Coronary artery (tissue), 2 donors: ENCODE data around the gene GPR25.

ENCODE experiments used
- DNase-seq: peaks from one replicate; pipeline ENCODE4 v3.0.0-alpha.2; 2017; ENCODE audit warnings: low spot score
- H3K27ac ChIP-seq, 2 donors: fragments of 200-600 bp; sonication (generic); one replicate each; pipeline ENCODE4 v1.5.1; 2016 to 2019
- H3K4me3 ChIP-seq: fragments of 200-600 bp; sonication (generic); 2 replicates; pipeline ENCODE4 v1.5.1; 2016; ENCODE audit warnings: mild to moderate bottlenecking, moderate library complexity
- TF ChIP-seq, protein P1 (sequence below): fragments of 200-600 bp; sonication (generic); IDR thresholded peaks from one replicate; pipeline ENCODE4 v1.5.1; 2019; ENCODE audit warnings: antibody characterized with exemption

Gene GPR25

GRCh38 chr1:200880212-200880611 lies 7.4 kb downstream of the GPR25 start:
- no peak overlapping the region for H3K4me3 ChIP-seq
- TF ChIP-seq, protein P1, sequence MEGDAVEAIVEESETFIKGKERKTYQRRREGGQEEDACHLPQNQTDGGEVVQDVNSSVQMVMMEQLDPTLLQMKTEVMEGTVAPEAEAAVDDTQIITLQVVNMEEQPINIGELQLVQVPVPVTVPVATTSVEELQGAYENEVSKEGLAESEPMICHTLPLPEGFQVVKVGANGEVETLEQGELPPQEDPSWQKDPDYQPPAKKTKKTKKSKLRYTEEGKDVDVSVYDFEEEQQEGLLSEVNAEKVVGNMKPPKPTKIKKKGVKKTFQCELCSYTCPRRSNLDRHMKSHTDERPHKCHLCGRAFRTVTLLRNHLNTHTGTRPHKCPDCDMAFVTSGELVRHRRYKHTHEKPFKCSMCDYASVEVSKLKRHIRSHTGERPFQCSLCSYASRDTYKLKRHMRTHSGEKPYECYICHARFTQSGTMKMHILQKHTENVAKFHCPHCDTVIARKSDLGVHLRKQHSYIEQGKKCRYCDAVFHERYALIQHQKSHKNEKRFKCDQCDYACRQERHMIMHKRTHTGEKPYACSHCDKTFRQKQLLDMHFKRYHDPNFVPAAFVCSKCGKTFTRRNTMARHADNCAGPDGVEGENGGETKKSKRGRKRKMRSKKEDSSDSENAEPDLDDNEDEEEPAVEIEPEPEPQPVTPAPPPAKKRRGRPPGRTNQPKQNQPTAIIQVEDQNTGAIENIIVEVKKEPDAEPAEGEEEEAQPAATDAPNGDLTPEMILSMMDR: no peak
- H3K27ac ChIP-seq: no peak overlapping the region
- DNase-seq: no peak

DNA sequence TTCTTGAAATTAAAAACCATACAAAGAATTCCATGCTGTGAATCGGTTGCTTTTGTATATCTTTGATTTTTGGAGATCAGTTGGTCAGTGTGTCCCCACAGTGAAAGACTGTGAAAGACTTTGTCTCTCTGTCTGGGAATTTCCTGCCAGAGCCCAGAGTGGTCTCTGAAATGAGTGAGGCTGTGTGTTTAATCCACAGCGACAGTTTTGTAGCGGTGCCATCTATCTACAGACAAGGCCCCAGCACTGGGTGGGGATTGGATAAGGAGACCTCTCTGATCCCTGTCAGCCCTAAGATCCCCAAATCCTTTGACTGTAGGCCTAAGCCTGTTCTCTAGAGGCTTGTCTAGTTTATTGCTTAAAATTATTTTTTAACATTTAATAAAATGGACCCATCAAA lies 10.3 kb downstream of the GPR25 start:
- Histone ChIP-seq H3K27ac (no peak overlapping the region), H3K4me3 (no peak overlapping the region)
- TF ChIP-seq, protein P1: no peak
- no peak for DNase-seq

GRCh38 chr1:200885623-200886402 lies 13.0 kb downstream of the GPR25 start:
- Histone ChIP-seq H3K27ac (no peak overlapping the region), H3K4me3 (no peak overlapping the region)
- TF ChIP-seq, protein P1: no peak
- no peak for DNase-seq

DNA sequence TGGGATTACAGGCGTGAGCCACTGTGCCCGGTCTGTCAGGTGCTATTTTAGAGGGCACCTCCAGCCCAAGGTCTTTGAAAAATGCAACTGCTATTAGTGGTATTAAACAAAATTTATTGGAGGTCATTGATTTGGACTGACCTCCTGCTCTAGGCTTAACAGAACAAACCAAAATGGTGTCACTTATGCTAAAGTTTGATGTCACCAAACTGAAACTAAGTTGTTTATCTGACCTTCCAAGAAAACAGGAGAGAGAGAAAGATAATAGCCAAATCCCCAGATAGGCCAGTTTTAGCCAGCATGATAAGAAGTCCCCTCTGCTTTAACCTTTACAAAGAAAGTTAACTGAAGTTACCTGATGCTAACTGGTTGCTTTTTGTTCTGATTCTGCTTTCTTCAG lies 13.8 kb downstream of the GPR25 start:
- TF ChIP-seq, protein P1: no peak
- DNase-seq: no peak
- Histone ChIP-seq H3K27ac (no peak overlapping the region), H3K4me3 (no peak overlapping the region)

GRCh38 chr1:200887036-200887435 lies 14.3 kb downstream of the GPR25 start:
- Histone ChIP-seq H3K4me3 (no peak overlapping the region), H3K27ac (no peak overlapping the region)
- DNase-seq: no peak
- TF ChIP-seq, protein P1: no peak

DNA sequence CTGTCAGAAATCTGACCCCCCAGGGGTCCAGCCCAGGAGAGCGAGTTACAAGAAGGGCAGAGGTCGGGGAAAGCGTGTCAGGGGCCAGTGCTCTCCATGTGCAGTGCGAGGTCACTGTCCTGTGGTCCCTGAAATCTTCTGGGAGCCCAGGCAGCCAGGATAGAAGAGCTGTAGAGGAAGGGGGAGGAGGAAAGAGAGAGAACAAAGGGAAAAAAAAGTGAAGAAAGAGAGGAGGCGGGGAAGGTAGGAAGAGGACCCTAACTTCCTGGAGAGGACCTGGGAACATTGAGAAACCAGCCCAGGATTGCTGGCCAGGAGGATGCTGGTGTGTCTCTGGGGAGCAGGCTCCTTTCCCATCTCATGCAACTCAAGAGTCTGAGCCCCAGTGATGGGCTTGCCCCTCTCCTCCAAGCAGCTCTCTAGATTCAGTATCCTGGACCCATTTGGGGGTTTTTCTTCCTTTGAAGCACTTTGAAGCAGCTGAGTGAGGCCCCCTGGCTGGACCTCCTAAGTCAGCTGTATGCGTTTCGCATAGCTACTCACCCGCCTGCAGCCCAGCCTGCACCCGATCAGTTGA lies 15.1 kb downstream of the GPR25 start:
- DNase-seq: no peak
- TF ChIP-seq, protein P1: no peak
- Histone ChIP-seq H3K4me3 (no peak overlapping the region), H3K27ac (no peak overlapping the region)

DNA sequence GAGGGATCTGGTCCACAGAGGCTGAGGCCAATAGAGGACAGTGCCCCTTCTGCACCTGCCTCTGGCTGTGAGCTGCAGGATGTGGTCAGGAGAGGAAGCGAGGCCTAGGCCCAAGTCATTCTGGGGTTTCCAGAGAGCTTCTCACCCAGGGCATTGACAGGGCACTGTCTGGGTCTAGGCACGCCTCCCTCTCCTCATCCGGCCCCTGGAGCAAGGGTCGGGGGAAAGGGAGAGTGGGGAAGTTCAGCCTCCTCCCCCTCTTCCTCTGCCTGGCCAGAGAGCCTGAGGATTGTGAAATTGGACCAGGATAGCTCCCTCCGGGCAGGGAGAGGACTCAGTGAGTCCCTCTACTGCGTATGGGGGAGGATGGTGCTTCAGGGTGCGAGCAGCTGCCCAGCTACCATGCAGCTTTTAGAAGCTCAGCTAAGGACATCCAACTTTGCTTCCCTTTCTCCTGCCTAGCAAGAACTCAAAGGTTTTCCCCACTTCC lies 15.6 kb downstream of the GPR25 start:
- Histone ChIP-seq H3K4me3 (no peak overlapping the region), H3K27ac (no peak overlapping the region)
- TF ChIP-seq, protein P1: no peak
- no peak for DNase-seq
